Activated CD4-positive, CD25-positive, alpha-beta regulatory T cell treated with anti-CD3 and anti-CD28 coated beads, Interleukin-2, amount 50 U/mL, for 72 hours (primary cell): ENCODE data around the gene GAS5.

Experiments
- DNase-seq: peaks from one replicate; pipeline ENCODE4 v3.0.0; 2021

GAS5 gene

DNA sequence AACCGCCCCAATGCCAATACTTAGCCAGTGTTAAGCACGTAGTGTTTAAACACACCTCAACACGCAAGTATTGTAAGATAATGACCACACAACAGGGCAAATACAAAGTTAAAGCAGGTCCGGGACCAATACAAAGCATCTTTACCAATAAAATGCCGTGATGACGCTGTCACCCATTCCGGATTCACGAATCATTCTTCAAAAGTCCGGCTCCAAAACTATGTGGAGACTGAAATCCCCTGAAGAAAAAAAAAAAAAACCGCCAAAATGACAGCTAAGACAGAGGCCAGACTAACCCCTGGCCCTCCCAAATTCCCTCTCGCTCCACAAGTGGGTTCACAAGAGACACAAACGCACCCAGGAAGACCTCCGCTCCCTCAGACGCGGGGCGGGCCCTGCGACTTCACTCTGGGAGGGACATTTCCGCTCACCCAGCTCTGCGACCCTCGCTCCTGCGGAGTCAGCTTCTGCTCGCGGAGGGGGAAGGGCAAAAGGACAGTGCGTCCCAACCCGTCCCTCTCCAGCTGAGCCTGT lies 43.9 kb downstream of the GAS5 start:
- DNase-seq: no peak

DNA sequence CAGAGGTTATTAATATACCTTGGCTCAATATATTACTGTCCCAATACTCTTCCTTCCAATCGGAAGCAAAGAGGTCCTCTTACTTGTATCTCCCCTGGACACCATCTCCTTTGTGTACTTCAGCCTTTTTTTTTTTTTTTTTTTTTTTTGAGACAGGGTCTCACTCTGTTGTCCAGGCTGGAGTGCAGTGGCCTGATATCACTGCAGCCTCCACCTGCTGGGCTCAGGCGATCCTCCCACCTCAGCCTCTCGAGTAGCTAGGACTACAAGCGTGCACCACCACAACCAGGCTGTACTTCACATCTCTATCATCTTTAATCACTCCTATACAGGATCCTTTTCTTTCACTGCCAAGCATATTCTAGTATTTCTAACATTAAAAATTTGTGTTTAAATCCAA lies 46.1 kb downstream of the GAS5 start:
- no peak for DNase-seq

DNA sequence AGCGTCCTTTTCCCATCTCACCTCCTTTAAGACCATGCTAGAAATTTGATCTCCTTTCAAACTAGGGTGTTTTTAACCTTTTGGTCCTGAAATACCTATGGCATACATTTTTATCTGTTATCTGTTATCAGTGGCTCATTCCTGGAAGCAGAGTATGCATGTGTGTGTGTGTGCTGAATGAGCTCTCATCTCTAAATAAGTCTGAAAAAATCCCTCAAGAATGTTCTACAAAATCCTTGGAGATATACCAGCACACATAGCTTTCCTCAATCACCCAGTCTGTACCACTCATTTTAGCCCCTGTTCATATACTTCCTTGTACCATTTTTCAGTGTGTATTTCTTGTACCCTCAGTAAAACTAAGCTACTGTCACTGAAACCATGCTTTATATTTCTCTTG lies 49.3 kb downstream of the GAS5 start:
- no peak for DNase-seq
